SK-N-SH treated with all-trans-retinoic acid at 6 μM for 48 hours (cell line): ENCODE results near the gene PLSCR2.

Experiments used
- PATZ1 ChIP-seq: fragments of 250-450 bp; sonication (Bioruptor Pico); IDR thresholded peaks from 2 replicates; pipeline ENCODE4 v1.8.0; 2020; ENCODE audit warnings: mild to moderate bottlenecking, moderate library complexity, borderline replicate concordance
- TCF4 ChIP-seq: fragments of 250-450 bp; sonication (Bioruptor Pico); IDR thresholded peaks from 2 replicates; pipeline ENCODE4 v1.8.0; 2021; ENCODE audit warnings: mild to moderate bottlenecking, moderate library complexity, borderline replicate concordance
- ZFP3 ChIP-seq: fragments of 250-450 bp; sonication (Bioruptor Pico); IDR thresholded peaks from 2 replicates; pipeline ENCODE4 v1.5.0; 2020; ENCODE audit warnings: mild to moderate bottlenecking, moderate library complexity
- ZFP30 ChIP-seq: fragments of 450-650 bp; formaldehyde crosslinking; IDR thresholded peaks from 2 replicates; pipeline ENCODE4 v1.5.0; 2022; ENCODE audit warnings: mild to moderate bottlenecking, moderate library complexity

DNA sequence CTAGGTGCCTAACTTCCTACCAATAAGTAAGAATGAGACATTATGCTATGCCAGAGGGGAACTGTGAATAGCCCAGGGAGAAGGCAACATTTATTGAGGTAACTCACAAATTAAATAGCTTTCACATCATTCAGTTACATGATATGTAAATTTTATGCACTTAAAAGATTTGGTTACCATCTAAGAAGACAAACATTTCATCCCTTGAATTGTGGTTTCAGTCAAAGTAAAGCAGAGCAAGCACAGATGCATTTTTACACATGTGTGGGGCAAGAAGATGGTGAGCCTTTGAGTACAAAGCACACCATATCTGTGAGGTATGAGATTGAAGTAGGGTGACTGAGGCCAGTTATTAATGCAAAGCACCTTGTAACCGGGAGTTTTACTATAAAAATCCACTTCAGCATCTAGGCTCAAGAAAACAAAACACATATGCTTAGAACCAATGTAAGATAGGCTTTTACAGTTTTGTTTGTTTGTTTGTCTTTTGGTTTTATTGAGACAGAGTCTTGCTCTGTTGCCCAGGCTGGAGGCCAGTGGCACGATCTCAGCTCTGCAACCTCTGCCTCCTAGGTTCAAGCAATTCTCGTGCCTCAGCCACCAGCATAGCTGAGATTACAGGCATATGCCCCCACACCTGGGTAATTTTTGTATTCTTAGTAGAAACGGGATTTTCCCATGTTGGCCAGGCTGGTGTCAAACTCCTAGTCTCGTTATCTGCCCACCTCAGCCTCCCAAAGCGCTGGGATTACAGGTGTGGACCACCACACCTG, 3.5 kb downstream of the PLSCR2 start:
- TF ChIP-seq TCF4 (CRISPR knock-in tag) (no peak), ZFP30 (CRISPR knock-in tag) (no peak), ZFP3 (CRISPR knock-in tag) (no peak), PATZ1 (CRISPR knock-in tag) (no peak)
